ENCODE results near the gene MSI2. TPM values are rescaled to one million over a fixed set of nuclear protein-coding genes. Genes with fewer than 3 reads are reported as not detected.

MSI2 gene
- total RNA-seq, 3 donors from 2014 or later, result 13.4 to 89.1 (median 71.1) TPM

GRCh38 chr17:57407287-57408070, 151.2 kb downstream of the MSI2 start:
- TF ChIP-seq POLR2AphosphoS5 (IDR thresholded peaks at IDR 0.05), result no peak
- TF ChIP-seq, protein P1, sequence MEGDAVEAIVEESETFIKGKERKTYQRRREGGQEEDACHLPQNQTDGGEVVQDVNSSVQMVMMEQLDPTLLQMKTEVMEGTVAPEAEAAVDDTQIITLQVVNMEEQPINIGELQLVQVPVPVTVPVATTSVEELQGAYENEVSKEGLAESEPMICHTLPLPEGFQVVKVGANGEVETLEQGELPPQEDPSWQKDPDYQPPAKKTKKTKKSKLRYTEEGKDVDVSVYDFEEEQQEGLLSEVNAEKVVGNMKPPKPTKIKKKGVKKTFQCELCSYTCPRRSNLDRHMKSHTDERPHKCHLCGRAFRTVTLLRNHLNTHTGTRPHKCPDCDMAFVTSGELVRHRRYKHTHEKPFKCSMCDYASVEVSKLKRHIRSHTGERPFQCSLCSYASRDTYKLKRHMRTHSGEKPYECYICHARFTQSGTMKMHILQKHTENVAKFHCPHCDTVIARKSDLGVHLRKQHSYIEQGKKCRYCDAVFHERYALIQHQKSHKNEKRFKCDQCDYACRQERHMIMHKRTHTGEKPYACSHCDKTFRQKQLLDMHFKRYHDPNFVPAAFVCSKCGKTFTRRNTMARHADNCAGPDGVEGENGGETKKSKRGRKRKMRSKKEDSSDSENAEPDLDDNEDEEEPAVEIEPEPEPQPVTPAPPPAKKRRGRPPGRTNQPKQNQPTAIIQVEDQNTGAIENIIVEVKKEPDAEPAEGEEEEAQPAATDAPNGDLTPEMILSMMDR (IDR thresholded peaks at IDR 0.05), result no peak
- TF ChIP-seq POLR2A (IDR thresholded peaks at IDR 0.05), result no peak
- peaks cover 0 to 18% of the 10 kb centered on the region in 2 donors for H3K4me1 ChIP-seq
- peak overlapping the region; percentile 84 to 85 for H3K27ac ChIP-seq
- H3K36me3 ChIP-seq, result no peaks in the 10 kb centered on the region
- peak in 1 of 2 donors; percentile 29 for DNase-seq (ENCODE audit: low spot score in 2 of 2)
- no peaks in the 10 kb centered on the region for H3K27me3 ChIP-seq
- H3K4me3 ChIP-seq, result no peak overlapping the region
- intact Hi-C loops (cut with DNase I; ENCODE audit: low total_unique reads), result no loop called here
- H3K9me3 ChIP-seq, result no peaks in the 10 kb centered on the region

- Histone ChIP-seq H3K4me1 (peaks cover 0 to 18% of the 10 kb centered on the region in 2 donors), H3K9me3 (no peaks in the 10 kb centered on the region), H3K27ac (peak overlapping the region; percentile 84 to 85), H3K4me3 (no peak overlapping the region), H3K27me3 (no peaks in the 10 kb centered on the region), H3K36me3 (no peaks in the 10 kb centered on the region)
- TF ChIP-seq, protein P1 (IDR thresholded peaks at IDR 0.05), result no peak
- TF ChIP-seq POLR2AphosphoS5 (IDR thresholded peaks at IDR 0.05) (no peak), POLR2A (IDR thresholded peaks at IDR 0.05) (no peak)
- no peak for DNase-seq (ENCODE audit: low spot score in 2 of 2)
- intact Hi-C loops (cut with DNase I; ENCODE audit: low total_unique reads), result no loop called here
These were observed 151.9 kb downstream of the MSI2 start for GRCh38 chr17:57408071-57408811.

- DNase-seq (ENCODE audit: low spot score in 2 of 2), result no peak
- Histone ChIP-seq H3K4me1 (peaks cover 0 to 14% of the 10 kb centered on the region in 2 donors), H3K4me3 (no peak overlapping the region), H3K36me3 (no peaks in the 10 kb centered on the region), H3K9me3 (no peaks in the 10 kb centered on the region), H3K27ac (no peak overlapping the region), H3K27me3 (no peaks in the 10 kb centered on the region)
- intact Hi-C loops (cut with DNase I; ENCODE audit: low total_unique reads), result no loop called here
- no peak for TF ChIP-seq POLR2A (IDR thresholded peaks at IDR 0.05)
- no peak for TF ChIP-seq POLR2AphosphoS5 (IDR thresholded peaks at IDR 0.05)
- TF ChIP-seq, protein P1 (IDR thresholded peaks at IDR 0.05), result no peak
These were observed 153.8 kb downstream of the MSI2 start for GRCh38 chr17:57410169-57410568.

DNA sequence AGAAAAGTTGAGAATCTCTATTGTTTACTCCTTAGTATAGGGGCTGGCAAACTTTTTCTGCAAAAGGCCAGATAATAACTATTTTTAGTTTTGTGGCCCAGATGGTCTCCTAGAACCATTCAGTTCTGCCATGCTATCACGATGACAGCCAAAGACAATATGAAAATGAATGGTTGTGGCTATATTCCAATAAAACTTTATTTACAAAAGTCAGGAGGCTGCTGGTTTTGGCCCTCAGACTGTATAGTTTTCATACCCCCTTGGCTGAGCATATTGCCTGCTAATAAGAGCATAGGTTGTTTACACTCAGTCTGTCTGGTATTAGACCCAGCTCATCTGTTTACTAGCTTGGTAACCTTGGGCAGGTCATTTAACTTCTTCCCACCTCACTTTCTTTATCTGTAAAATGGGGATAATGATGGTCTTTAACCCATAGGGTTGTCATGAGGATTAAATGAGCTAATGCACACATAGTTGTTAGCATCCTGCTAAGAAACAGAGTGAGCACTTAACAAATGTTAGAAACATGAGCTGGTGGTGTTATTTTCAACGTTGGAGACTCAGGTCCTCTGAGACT, 156.3 kb downstream of the MSI2 start:
- Histone ChIP-seq H3K27ac (no peak overlapping the region), H3K4me1 (no peaks in the 10 kb centered on the region), H3K36me3 (no peaks in the 10 kb centered on the region), H3K27me3 (no peaks in the 10 kb centered on the region), H3K4me3 (no peak overlapping the region), H3K9me3 (no peaks in the 10 kb centered on the region)
- no peak for DNase-seq (ENCODE audit: low spot score in 2 of 2)
- intact Hi-C loops (cut with DNase I; ENCODE audit: low total_unique reads), result no loop called here
- TF ChIP-seq POLR2AphosphoS5 (IDR thresholded peaks at IDR 0.05) (no peak), POLR2A (IDR thresholded peaks at IDR 0.05) (no peak)
- TF ChIP-seq, protein P1 (IDR thresholded peaks at IDR 0.05), result no peak
